ENCODE results near the gene DLG2.
A peak's percentile ranks its signal among the peaks of the same experiment; 100 is the strongest.

The DLG2 gene

DNA sequence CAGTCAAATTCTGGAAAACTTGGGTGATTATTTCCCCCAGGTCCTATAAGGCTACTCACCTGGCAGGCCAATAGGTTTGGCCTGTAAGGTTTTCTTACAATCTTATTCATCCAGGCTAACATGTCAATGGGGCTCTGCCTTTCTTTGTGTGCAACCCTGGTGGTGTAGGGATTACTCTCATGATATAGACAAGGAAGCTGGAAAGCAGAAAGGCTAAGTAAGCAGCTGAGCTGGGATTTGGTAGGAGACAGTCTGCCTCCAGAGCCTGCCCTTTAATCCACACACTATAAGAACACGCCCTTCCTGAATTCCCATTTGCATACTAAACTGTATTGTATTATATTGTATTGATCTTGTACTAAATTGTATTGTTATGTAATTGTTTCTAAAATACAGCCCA lies 1967.7 kb downstream of the DLG2 start:
- no peaks in the 10 kb centered on the region for H3K9me3 ChIP-seq (ENCODE audit: control insufficient read depth, low read length)
- WGBS, 2 experiments: no CpG with 5 or more reads among the region's 1 CpG
- H3K36me3 ChIP-seq (ENCODE audit: control insufficient read depth, insufficient read depth, low read length): no peaks in the 10 kb centered on the region

DNA sequence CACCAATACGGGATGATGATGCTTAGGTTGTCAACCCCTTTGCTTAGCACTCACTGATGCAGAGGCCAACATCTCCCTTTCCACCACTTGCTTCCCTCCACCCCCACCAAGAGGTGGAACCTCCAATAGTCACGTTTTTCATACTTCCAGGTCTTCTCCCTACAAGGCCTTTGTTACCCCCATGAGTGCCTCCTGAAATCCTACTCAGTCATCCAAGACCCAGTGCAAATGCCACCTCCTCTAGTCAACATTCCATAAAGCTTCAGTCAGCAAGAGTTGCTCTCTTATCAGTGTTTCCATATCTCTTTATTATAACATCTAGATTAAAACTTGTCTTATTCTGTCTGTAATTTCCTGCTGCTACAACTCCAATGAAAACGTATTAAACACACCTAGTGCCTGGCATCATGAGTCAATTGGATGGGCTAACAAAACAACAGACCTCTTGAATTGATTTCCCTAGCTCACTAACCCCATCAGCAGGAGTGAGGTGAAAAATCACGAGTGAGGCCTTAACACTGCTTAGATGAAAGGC lies 1970.3 kb downstream of the DLG2 start:
- 81 to 85% methylated on average over 4 of the region's 4 CpGs for WGBS, 2 experiments
- H3K4me3 ChIP-seq (ENCODE audit: insufficient read depth, low read depth, low read length): no peak overlapping the region
- H3K4me1 ChIP-seq (ENCODE audit: control insufficient read depth, insufficient read depth, low read length): no peaks in the 10 kb centered on the region
- H3K27ac ChIP-seq (ENCODE audit: insufficient read depth, low read depth, low read length, poor library complexity, severe bottlenecking): no peak overlapping the region
- H3K9me3 ChIP-seq (ENCODE audit: control insufficient read depth, low read length): no peaks in the 10 kb centered on the region
- no peaks in the 10 kb centered on the region for H3K36me3 ChIP-seq (ENCODE audit: control insufficient read depth, insufficient read depth, low read length)
- H3K27me3 ChIP-seq (ENCODE audit: control insufficient read depth, insufficient read depth, low read length, poor library complexity, severe bottlenecking): no peaks in the 10 kb centered on the region

More for the DNA sequence above, 1967.7 kb downstream of the DLG2 start:
- H3K27ac ChIP-seq (ENCODE audit: insufficient read depth, low read depth, low read length, poor library complexity, severe bottlenecking): no peak overlapping the region
- H3K4me1 ChIP-seq (ENCODE audit: control insufficient read depth, insufficient read depth, low read length): no peaks in the 10 kb centered on the region
- no peaks in the 10 kb centered on the region for H3K27me3 ChIP-seq (ENCODE audit: control insufficient read depth, insufficient read depth, low read length, poor library complexity, severe bottlenecking)
- no peak overlapping the region for H3K4me3 ChIP-seq (ENCODE audit: insufficient read depth, low read depth, low read length)

DNA sequence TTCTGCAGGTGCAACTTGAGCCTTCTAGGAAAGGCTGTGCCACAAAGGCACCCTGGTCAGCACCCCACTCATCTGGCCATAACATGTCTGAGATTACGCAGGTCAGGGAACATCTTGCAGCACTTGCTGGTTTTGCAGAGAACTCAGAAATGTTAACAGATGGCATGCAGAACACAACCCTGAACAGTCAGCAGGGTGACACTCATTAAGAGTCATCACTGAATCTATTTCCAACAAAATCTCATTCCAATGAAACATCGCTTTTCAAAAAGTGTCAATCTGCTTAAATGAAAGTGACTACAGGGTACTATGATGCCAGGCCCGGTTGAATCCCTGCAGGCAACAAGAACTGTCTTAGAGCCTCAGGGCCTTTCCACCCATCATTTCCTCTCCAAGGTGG lies 1971.2 kb downstream of the DLG2 start:
- Histone ChIP-seq H3K4me1 (ENCODE audit: control insufficient read depth, insufficient read depth, low read length) (no peaks in the 10 kb centered on the region), H3K36me3 (ENCODE audit: control insufficient read depth, insufficient read depth, low read length) (no peaks in the 10 kb centered on the region), H3K27ac (ENCODE audit: insufficient read depth, low read depth, low read length, poor library complexity, severe bottlenecking) (no peak overlapping the region), H3K4me3 (ENCODE audit: insufficient read depth, low read depth, low read length) (no peak overlapping the region), H3K9me3 (ENCODE audit: control insufficient read depth, low read length) (no peaks in the 10 kb centered on the region), H3K27me3 (ENCODE audit: control insufficient read depth, insufficient read depth, low read length, poor library complexity, severe bottlenecking) (no peaks in the 10 kb centered on the region)
- WGBS, 2 experiments: 96 to 97% methylated on average over 3 of the region's 3 CpGs

DNA sequence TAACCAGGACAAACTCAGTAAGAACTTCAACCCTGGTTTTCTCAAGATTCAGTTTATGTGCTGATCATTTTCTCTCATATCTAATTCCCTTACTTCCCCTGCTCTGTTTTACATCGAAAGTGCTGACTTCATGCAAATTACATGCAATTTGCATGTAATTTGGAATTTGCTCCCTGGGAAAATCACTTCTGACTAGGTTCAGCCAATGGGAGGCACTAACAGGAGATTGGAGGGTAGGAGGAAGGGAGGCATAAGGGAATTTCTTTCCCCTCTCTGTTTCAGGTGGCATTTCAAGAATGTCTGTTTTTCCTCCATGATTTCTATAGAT lies 1977.7 kb downstream of the DLG2 start:
- 75 to 89% methylated on average over 1 of the region's 1 CpG for WGBS, 2 experiments
- peak overlapping the region; percentile 40 for H3K27ac ChIP-seq (ENCODE audit: insufficient read depth, low read depth, low read length, poor library complexity, severe bottlenecking)

DNA sequence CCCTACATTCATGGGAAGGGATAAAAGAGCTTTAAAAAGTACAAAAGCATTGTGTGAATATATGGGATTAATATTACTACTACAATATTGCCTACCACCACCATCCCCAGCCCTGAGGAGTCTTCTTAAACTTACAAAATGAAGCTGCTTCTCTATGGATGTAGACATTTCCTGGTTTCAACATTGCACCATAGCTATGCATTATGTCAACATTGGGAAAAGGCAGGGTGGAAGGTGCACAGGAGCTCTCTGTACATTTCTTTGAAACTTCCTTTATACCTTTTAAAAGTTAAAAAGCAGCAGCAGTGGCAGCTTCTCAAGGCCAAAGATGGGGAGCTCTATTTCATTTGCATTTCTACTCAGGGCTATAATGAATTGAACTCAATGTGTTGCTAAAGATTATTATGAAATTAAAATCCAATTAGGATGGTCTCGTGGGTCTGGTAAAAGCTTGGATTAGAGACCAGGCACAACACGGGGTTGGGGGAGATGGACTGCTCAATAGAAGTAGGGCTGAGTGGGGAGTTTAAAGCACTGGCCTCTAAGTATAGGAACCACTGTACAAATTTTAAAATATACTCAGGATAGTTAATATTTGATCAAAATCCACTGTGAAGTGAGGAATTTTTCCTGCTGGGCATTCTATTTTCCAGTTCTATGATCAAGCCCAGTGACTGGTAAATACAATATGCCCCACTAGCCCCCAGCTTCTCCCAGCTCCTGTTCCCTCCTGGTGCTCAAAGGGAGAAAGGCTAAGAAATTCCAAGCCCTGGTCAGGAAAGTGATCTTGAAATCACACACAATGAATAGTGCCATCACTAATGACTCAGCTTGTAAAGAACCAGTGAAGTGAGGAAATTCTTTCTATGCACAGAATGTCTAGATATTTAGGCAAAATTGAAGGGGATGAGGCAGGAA lies 1978.3 kb downstream of the DLG2 start:
- H3K9me3 ChIP-seq (ENCODE audit: control insufficient read depth, low read length): no peaks in the 10 kb centered on the region
- H3K36me3 ChIP-seq (ENCODE audit: control insufficient read depth, insufficient read depth, low read length): no peaks in the 10 kb centered on the region
- H3K27me3 ChIP-seq (ENCODE audit: control insufficient read depth, insufficient read depth, low read length, poor library complexity, severe bottlenecking): no peaks in the 10 kb centered on the region
- no peak overlapping the region for H3K4me3 ChIP-seq (ENCODE audit: insufficient read depth, low read depth, low read length)
- peaks cover 11% of the 10 kb centered on the region for H3K4me1 ChIP-seq (ENCODE audit: control insufficient read depth, insufficient read depth, low read length)
- 85 to 92% methylated on average over 2 of the region's 2 CpGs for WGBS, 2 experiments
- H3K27ac ChIP-seq (ENCODE audit: insufficient read depth, low read depth, low read length, poor library complexity, severe bottlenecking): peak overlapping the region; percentile 40

More for the DNA sequence above, 1977.7 kb downstream of the DLG2 start:
- no peak overlapping the region for H3K4me3 ChIP-seq (ENCODE audit: insufficient read depth, low read depth, low read length)
- no peaks in the 10 kb centered on the region for H3K27me3 ChIP-seq (ENCODE audit: control insufficient read depth, insufficient read depth, low read length, poor library complexity, severe bottlenecking)
- no peaks in the 10 kb centered on the region for H3K9me3 ChIP-seq (ENCODE audit: control insufficient read depth, low read length)
- H3K4me1 ChIP-seq (ENCODE audit: control insufficient read depth, insufficient read depth, low read length): peaks cover 11% of the 10 kb centered on the region
- no peaks in the 10 kb centered on the region for H3K36me3 ChIP-seq (ENCODE audit: control insufficient read depth, insufficient read depth, low read length)

DNA sequence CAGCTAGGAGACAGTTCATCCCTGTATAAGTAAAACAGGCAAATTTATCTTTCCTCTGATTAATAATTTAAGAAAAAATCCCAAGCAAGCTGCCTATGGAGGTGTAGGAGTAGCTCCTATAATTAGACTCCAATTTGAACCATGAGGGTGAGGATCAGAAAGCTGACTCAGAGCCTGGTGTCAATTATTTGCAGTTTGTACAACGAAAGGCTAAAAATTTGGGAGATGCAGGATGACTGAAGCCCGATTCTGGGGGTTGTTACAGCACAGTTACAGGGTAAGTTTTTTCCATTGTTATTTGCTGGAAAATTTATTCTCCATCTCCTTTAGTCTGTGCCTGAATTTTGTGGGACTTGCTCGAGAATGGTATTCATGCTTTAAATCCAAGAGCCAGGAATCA lies 1981.6 kb downstream of the DLG2 start:
- Histone ChIP-seq H3K4me1 (ENCODE audit: control insufficient read depth, insufficient read depth, low read length) (peaks cover 11% of the 10 kb centered on the region), H3K27ac (ENCODE audit: insufficient read depth, low read depth, low read length, poor library complexity, severe bottlenecking) (no peak overlapping the region), H3K4me3 (ENCODE audit: insufficient read depth, low read depth, low read length) (no peak overlapping the region), H3K27me3 (ENCODE audit: control insufficient read depth, insufficient read depth, low read length, poor library complexity, severe bottlenecking) (no peaks in the 10 kb centered on the region), H3K36me3 (ENCODE audit: control insufficient read depth, insufficient read depth, low read length) (no peaks in the 10 kb centered on the region), H3K9me3 (ENCODE audit: control insufficient read depth, low read length) (no peaks in the 10 kb centered on the region)
- 88 to 94% methylated on average over 3 of the region's 3 CpGs for WGBS, 2 experiments

DNA sequence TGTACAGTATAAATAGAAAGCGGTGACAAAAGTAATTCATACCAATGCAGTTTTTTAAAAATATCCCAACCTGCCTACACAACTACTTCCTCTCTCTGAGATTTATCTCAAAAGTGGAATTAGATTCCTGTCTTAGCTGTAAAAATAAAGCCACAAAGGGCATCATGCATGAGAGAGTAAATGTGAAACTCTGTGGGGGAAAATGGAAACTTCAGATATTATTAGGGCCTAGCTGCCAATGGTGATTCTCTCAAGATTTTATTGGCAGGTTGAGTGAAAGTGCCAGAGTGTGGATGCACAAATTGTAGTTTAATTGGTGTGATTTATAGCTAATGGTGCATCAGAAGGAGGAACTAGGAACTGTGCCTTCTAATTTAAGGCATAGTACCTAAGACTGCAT lies 1984.0 kb downstream of the DLG2 start:
- Histone ChIP-seq H3K36me3 (ENCODE audit: control insufficient read depth, insufficient read depth, low read length) (no peaks in the 10 kb centered on the region), H3K4me3 (ENCODE audit: insufficient read depth, low read depth, low read length) (no peak overlapping the region), H3K9me3 (ENCODE audit: control insufficient read depth, low read length) (no peaks in the 10 kb centered on the region), H3K27me3 (ENCODE audit: control insufficient read depth, insufficient read depth, low read length, poor library complexity, severe bottlenecking) (no peaks in the 10 kb centered on the region), H3K27ac (ENCODE audit: insufficient read depth, low read depth, low read length, poor library complexity, severe bottlenecking) (no peak overlapping the region), H3K4me1 (ENCODE audit: control insufficient read depth, insufficient read depth, low read length) (no peaks in the 10 kb centered on the region)
- WGBS, 2 experiments: 89 to 100% methylated on average over 1 of the region's 1 CpG

DNA sequence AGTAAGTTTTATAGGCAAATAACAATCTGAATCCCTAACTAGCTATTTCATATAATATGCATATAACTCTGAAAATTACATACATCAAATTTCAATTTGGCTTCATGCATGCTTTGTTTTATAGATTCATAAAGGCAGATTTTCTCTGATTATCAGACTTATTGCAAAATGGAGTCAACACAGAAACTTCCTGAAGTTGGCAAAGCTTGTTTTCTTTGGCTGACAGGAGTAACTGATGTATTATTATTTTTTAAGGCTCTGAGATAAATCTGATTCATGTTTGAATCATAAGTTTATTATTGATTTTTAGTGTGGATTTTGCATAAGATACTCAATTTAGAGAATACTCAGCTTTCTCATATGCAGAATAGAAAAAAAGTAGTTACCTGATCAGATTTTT lies 1984.6 kb downstream of the DLG2 start:
- Histone ChIP-seq H3K4me3 (ENCODE audit: insufficient read depth, low read depth, low read length) (no peak overlapping the region), H3K36me3 (ENCODE audit: control insufficient read depth, insufficient read depth, low read length) (no peaks in the 10 kb centered on the region), H3K27me3 (ENCODE audit: control insufficient read depth, insufficient read depth, low read length, poor library complexity, severe bottlenecking) (no peaks in the 10 kb centered on the region), H3K27ac (ENCODE audit: insufficient read depth, low read depth, low read length, poor library complexity, severe bottlenecking) (no peak overlapping the region), H3K4me1 (ENCODE audit: control insufficient read depth, insufficient read depth, low read length) (no peaks in the 10 kb centered on the region), H3K9me3 (ENCODE audit: control insufficient read depth, low read length) (no peaks in the 10 kb centered on the region)

DNA sequence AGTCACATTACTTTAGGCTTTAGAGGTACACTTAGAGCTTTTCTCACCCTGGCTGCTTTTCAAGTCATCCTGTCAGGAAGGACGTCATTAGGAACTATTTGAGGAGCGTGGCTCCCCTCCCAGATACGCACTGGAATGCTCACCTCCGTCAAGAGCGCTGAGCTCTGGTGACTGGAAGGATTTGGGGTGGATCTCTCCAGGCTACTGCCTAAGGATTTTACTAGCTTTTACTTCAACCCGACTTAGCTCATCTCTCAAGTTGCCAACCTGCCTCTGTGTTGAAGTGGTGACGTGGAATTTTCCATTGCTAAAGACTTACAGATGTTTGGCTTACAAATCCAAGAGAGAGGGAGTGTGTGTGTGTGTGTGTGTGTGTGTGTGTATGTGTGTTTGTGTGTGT lies 1985.6 kb downstream of the DLG2 start:
- WGBS, 2 experiments: 72 to 78% methylated on average over 7 of the region's 7 CpGs
- Histone ChIP-seq H3K27ac (ENCODE audit: insufficient read depth, low read depth, low read length, poor library complexity, severe bottlenecking) (no peak overlapping the region), H3K27me3 (ENCODE audit: control insufficient read depth, insufficient read depth, low read length, poor library complexity, severe bottlenecking) (no peaks in the 10 kb centered on the region), H3K9me3 (ENCODE audit: control insufficient read depth, low read length) (no peaks in the 10 kb centered on the region), H3K4me1 (ENCODE audit: control insufficient read depth, insufficient read depth, low read length) (no peaks in the 10 kb centered on the region), H3K36me3 (ENCODE audit: control insufficient read depth, insufficient read depth, low read length) (no peaks in the 10 kb centered on the region), H3K4me3 (ENCODE audit: insufficient read depth, low read depth, low read length) (no peak overlapping the region)

DNA sequence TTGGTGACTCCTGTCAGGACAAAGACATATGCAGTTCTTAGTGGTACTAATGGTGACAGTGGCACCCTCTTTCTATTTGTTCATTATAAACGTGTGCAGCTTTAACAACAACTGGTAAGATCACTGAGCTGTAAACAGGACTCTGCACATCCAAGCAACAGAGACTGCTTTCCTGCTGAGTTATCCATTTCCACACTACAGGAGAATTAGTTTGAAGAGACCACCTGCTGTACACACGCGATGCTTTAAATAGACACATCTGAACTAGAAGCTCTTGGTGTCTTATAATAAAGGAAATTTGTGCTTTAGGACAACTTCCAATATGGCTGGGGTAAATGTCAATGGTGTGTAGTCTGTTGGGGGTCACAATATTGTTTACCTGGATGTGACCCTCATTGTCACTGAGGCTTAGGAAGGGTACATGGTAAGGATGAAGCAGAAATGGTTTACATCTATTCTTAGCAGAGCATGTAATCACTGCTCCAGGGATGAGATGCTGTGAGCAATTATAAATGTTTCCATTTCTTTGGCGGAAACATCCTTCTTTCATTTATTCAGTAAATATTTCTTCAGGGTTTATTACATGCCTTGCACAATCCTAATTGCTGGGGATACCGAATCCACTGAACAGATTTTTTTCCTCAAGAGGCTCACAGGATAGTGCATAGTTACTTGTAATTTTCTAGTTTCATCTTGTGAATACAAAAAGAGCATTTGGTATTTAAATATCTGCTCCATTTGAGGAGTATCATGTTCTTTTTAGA lies 1987.0 kb downstream of the DLG2 start:
- no peaks in the 10 kb centered on the region for H3K9me3 ChIP-seq (ENCODE audit: control insufficient read depth, low read length)
- H3K27me3 ChIP-seq (ENCODE audit: control insufficient read depth, insufficient read depth, low read length, poor library complexity, severe bottlenecking): no peaks in the 10 kb centered on the region
- no peaks in the 10 kb centered on the region for H3K4me1 ChIP-seq (ENCODE audit: control insufficient read depth, insufficient read depth, low read length)
- H3K36me3 ChIP-seq (ENCODE audit: control insufficient read depth, insufficient read depth, low read length): no peaks in the 10 kb centered on the region
- H3K27ac ChIP-seq (ENCODE audit: insufficient read depth, low read depth, low read length, poor library complexity, severe bottlenecking): no peak overlapping the region
- no peak overlapping the region for H3K4me3 ChIP-seq (ENCODE audit: insufficient read depth, low read depth, low read length)
- WGBS, 2 experiments: 78 to 86% methylated on average over 5 of the region's 5 CpGs
